GM12891 (cell line): ENCODE measurements around the gene FAM236A.
"Not testable (repeated sequence)": the region's sequence is repeated elsewhere in the genome, so short reads cannot be mapped to it uniquely, and the experiment has no call there.

Experiments
- POLR2A ChIP-seq: IDR thresholded peaks from 2 replicates; pipeline ENCODE4 v1.6.1; 2011; ENCODE audit warnings: low read depth, low read length, control low read depth
- POLR2AphosphoS5 ChIP-seq: IDR thresholded peaks from 2 replicates; pipeline ENCODE4 v1.6.1; 2011; ENCODE audit warnings: low read depth, low read length, control low read depth
- TAF1 ChIP-seq: IDR thresholded peaks from 2 replicates; pipeline ENCODE4 v1.6.1; 2011; ENCODE audit warnings: low read depth, low read length, control low read depth

- TF ChIP-seq POLR2A, TAF1, POLR2AphosphoS5: not testable (repeated sequence)
These were observed 5.7 kb upstream of the FAM236A start for GRCh38 chrX:72932283-72932682.
